Natural killer cell (primary cell): ENCODE measurements around the gene RSPH6A. TPM values are rescaled to one million over a fixed set of nuclear protein-coding genes. Genes with fewer than 3 reads are reported as not detected.

ENCODE experiments used
- ATAC-seq, 3 donors: fragments of 150-1000 bp in 2 of 3; fragments of 200-7000 bp in 1 of 3; cut with Tn5 transposase; 1 replicate in 1 of 3; 2 replicates in 2 of 3; pipeline ENCODE4 v1.10.0; 2021; ENCODE audit warnings: mild to moderate bottlenecking in 2 of 3, moderate library complexity in 2 of 3
- DNase-seq, 2 donors: peaks; one replicate each; pipeline versions ENCODE4 v3.0.0 to v3.0.0-alpha.2; 2013 to 2021; ENCODE audit warnings: mixed read lengths in 1 of 2
- H3K27ac ChIP-seq: one replicate; pipeline ENCODE4 v1.5.1; 2013; ENCODE audit warnings: mild to moderate bottlenecking, low read length
- H3K27me3 ChIP-seq: one replicate; pipeline ENCODE4 v1.6.1; 2013; ENCODE audit warnings: low read length; ENCODE audit not compliant: control insufficient read depth, insufficient read depth
- H3K36me3 ChIP-seq: one replicate; pipeline ENCODE4 v1.6.1; 2013; ENCODE audit warnings: low read length; ENCODE audit not compliant: control insufficient read depth, insufficient read depth
- H3K4me1 ChIP-seq: one replicate; pipeline ENCODE4 v1.6.1; 2013; ENCODE audit warnings: low read length; ENCODE audit not compliant: control insufficient read depth, insufficient read depth
- H3K4me3 ChIP-seq: one replicate; pipeline ENCODE4 v1.5.1; 2013; ENCODE audit warnings: low read length
- H3K9me3 ChIP-seq: one replicate; pipeline ENCODE4 v1.6.1; 2013; ENCODE audit warnings: low read length; ENCODE audit not compliant: control insufficient read depth, insufficient read depth
- H3K27ac Mint-ChIP-seq, 2 donors: one replicate each; pipeline ENCODE4 v1.8.0; 2022; ENCODE audit warnings: mild to moderate bottlenecking in 2 of 2, mixed read lengths in 2 of 2, moderate library complexity in 1 of 2
- H3K27me3 Mint-ChIP-seq, 2 donors: one replicate each; pipeline ENCODE4 v1.8.0; 2022; ENCODE audit warnings: low read depth in 2 of 2, mixed read lengths in 2 of 2
- H3K36me3 Mint-ChIP-seq: one replicate; pipeline ENCODE4 v1.8.0; 2022; ENCODE audit warnings: mixed read lengths
- H3K4me1 Mint-ChIP-seq, 2 donors: one replicate each; pipeline ENCODE4 v1.8.0; 2022; ENCODE audit warnings: mixed read lengths in 2 of 2
- H3K4me3 Mint-ChIP-seq: one replicate; pipeline ENCODE4 v1.8.0; 2022; ENCODE audit warnings: mild to moderate bottlenecking, moderate library complexity, mixed read lengths
- H3K9me3 Mint-ChIP-seq, 2 donors: one replicate each; pipeline ENCODE4 v1.8.0; 2022; ENCODE audit warnings: mixed read lengths in 2 of 2
- CTCF ChIP-seq: fragments of 200-600 bp; IDR thresholded peaks from one replicate; pipeline ENCODE4 v1.8.0; 2022; ENCODE audit warnings: antibody characterized with exemption
- WGBS: methylation state at CpG from one replicate; pipeline ENCODE4 v1.1.7; 2013; ENCODE audit warnings: missing lambda C conversion rate; ENCODE audit not compliant: insufficient coverage; 5-methylcytosine and 5-hydroxymethylcytosine counted together
- intact Hi-C: fragments of 100-400 bp; cut with micrococcal nuclease; formaldehyde crosslinking; loops from one replicate; pipeline ENCODE4 v1.14.2; 2022
- total RNA-seq, 4 donors: library from RNA; stranded (reverse); fragments of 120-200 nt in 1 of 4; gene quantifications; one replicate each; pipeline versions ENCODE4 v1.2.3 to v1.2.4, GENCODE V29; 2013 to 2022

The RSPH6A gene
- total RNA-seq, 3 donors from 2014 or later (not counting 1 experiment from before 2014, with no cell fraction given) = 0.18 to 0.63 (median 0.31) TPM

GRCh38 chr19:45821570-45821969, 6.5 kb upstream of the RSPH6A start:
- H3K27ac Mint-ChIP-seq = no peak overlapping the region
- no peak overlapping the region for H3K4me3 Mint-ChIP-seq
- peaks cover 46% of the 10 kb centered on the region for H3K36me3 ChIP-seq
- H3K9me3 Mint-ChIP-seq = no peaks in the 10 kb centered on the region
- DNase-seq (no peak), ATAC-seq (no peak)
- TF ChIP-seq CTCF = no peak
- no peaks in the 10 kb centered on the region for H3K27me3 ChIP-seq
- intact Hi-C loops = no loop called here
- H3K36me3 Mint-ChIP-seq = no peaks in the 10 kb centered on the region
- H3K4me3 ChIP-seq = no peak overlapping the region
- no peak overlapping the region for H3K27ac ChIP-seq
- H3K4me1 Mint-ChIP-seq = peaks cover 0 to 3% of the 10 kb centered on the region in 2 donors
- H3K27me3 Mint-ChIP-seq = no peaks in the 10 kb centered on the region
- WGBS = 88% methylated on average over 10 of the region's 10 CpGs
- no peaks in the 10 kb centered on the region for H3K9me3 ChIP-seq
- H3K4me1 ChIP-seq = peaks cover 11% of the 10 kb centered on the region

- Histone ChIP-seq H3K27me3 (no peaks in the 10 kb centered on the region), H3K9me3 (no peaks in the 10 kb centered on the region), H3K36me3 (peaks cover 43% of the 10 kb centered on the region), H3K4me1 (peaks cover 13% of the 10 kb centered on the region), H3K27ac (no peak overlapping the region), H3K4me3 (no peak overlapping the region)
- no peak for TF ChIP-seq CTCF
- Mint-ChIP-seq H3K27me3 (no peaks in the 10 kb centered on the region), H3K36me3 (no peaks in the 10 kb centered on the region), H3K4me3 (no peak overlapping the region), H3K27ac (no peak overlapping the region), H3K4me1 (peaks cover 0 to 3% of the 10 kb centered on the region in 2 donors), H3K9me3 (no peaks in the 10 kb centered on the region)
- ATAC-seq (no peak), DNase-seq (no peak)
- intact Hi-C loops = no loop called here
- 96% methylated on average over 8 of the region's 8 CpGs for WGBS
Measured at GRCh38 chr19:45821103-45821521, 6.0 kb upstream of the RSPH6A start.

GRCh38 chr19:45820413-45821102, 5.5 kb upstream of the RSPH6A start:
- TF ChIP-seq CTCF = no peak
- no peak overlapping the region for H3K4me3 ChIP-seq
- Mint-ChIP-seq H3K27me3 (no peaks in the 10 kb centered on the region), H3K9me3 (no peaks in the 10 kb centered on the region), H3K4me1 (peaks cover 0 to 9% of the 10 kb centered on the region in 2 donors), H3K4me3 (no peak overlapping the region), H3K36me3 (no peaks in the 10 kb centered on the region), H3K27ac (no peak overlapping the region)
- ATAC-seq (no peak), DNase-seq (no peak)
- intact Hi-C loops = no loop called here
- H3K9me3 ChIP-seq = no peaks in the 10 kb centered on the region
- peaks cover 38% of the 10 kb centered on the region for H3K36me3 ChIP-seq
- peaks cover 2% of the 10 kb centered on the region for H3K27me3 ChIP-seq
- H3K4me1 ChIP-seq = peaks cover 19% of the 10 kb centered on the region
- 92% methylated on average over 19 of the region's 20 CpGs for WGBS
- H3K27ac ChIP-seq = no peak overlapping the region

GRCh38 chr19:45819769-45820168, 4.7 kb upstream of the RSPH6A start:
- H3K4me3 Mint-ChIP-seq = no peak overlapping the region
- peaks cover 30% of the 10 kb centered on the region for H3K36me3 ChIP-seq
- no peak for TF ChIP-seq CTCF
- no peaks in the 10 kb centered on the region for H3K9me3 Mint-ChIP-seq
- H3K9me3 ChIP-seq = no peaks in the 10 kb centered on the region
- no peak overlapping the region for H3K4me3 ChIP-seq
- WGBS = 98% methylated on average over 6 of the region's 6 CpGs
- peaks cover 2% of the 10 kb centered on the region for H3K27me3 ChIP-seq
- no peaks in the 10 kb centered on the region for H3K27me3 Mint-ChIP-seq
- intact Hi-C loops = loop anchor here (5.0 kb wide), 1 partner anchor 198 kb away; no protein-coding TSS in a partner anchor
- no peak overlapping the region for H3K27ac ChIP-seq
- peak overlapping the region; percentile 26 to 42 for H3K27ac Mint-ChIP-seq
- DNase-seq = no peak
- no peaks in the 10 kb centered on the region for H3K36me3 Mint-ChIP-seq
- no peak for ATAC-seq
- peaks cover 25% of the 10 kb centered on the region for H3K4me1 ChIP-seq
- peaks cover 0 to 10% of the 10 kb centered on the region in 2 donors for H3K4me1 Mint-ChIP-seq
